HG03571 (cell line): ENCODE measurements around the gene PTPRN2.
"Not testable (repeated sequence)": the region's sequence is repeated elsewhere in the genome, so short reads cannot be mapped to it uniquely, and the experiment has no call there.

Experiments used
- ATAC-seq: cut with Tn5 transposase; IDR thresholded peaks from one replicate; pipeline ENCODE4 v1.9.1; 2021; ENCODE audit not compliant: unreplicated experiment

The PTPRN2 gene

DNA sequence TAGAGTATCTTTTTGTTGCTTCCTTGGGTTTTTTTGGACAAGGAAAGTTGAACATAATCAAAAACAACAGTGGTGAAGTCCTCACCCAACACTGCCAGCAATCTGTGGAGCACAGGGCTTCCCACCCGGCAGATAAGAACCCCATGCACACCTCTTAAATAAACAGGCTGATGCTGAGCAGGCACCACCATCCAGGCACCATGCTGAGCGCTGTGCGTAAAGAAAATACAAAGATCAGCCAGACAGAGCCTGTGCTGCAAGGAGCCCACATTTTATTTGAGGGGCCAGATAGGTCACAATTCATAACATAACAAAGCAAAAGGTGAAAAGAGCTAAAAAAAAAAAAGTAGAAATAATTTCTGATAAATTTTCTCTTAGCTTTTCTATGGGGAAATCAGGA, 231.2 kb downstream of the PTPRN2 start:
- ATAC-seq, result no peak

DNA sequence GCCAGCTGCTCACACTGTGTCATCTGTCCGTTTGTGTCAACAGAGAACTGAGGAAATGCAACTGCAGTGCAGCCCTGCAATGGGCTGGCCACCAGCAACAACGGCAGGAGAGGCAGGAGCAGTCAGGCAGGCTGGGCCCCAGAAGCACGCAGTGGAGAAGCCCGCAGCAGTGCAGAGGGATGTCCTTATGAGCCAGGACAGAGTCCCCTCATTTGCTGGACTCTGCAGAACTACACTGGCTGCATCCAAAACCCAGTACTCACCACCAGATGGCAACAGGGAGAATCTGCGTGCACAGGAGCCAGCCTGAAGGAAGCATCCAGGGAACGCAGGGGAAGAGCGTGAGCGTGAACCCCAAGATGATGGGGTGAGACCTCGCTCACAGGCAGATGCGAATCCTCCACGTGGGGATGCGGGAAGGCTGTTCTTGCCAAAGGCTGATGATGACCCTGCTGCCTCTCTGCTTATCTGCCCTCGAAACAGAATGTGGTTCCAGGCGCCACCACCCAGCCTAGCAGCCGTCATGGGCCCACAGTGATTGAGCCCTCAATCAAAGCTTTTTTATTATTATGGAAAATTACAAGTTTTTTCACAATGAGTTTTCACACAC, 232.1 kb downstream of the PTPRN2 start:
- ATAC-seq, result no peak

DNA sequence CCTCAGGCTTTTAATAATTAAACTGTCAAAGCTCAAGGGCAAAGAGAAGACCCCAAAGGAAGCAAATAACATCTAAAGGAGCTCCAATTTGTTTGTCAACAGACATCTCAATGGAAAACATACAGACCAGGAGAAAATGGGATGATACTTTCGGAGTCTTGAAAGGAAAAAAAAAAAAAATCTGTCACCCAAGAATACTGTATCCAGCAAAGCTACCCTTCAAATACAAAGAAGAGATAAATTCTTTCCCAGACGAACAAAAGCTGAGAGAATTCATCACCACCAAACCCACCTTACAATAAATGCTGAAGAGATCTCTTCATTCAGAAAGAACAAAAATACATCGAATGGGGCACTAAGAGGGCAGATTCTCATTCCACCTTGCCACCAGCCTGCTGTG, 232.8 kb downstream of the PTPRN2 start:
- ATAC-seq, result no peak

DNA sequence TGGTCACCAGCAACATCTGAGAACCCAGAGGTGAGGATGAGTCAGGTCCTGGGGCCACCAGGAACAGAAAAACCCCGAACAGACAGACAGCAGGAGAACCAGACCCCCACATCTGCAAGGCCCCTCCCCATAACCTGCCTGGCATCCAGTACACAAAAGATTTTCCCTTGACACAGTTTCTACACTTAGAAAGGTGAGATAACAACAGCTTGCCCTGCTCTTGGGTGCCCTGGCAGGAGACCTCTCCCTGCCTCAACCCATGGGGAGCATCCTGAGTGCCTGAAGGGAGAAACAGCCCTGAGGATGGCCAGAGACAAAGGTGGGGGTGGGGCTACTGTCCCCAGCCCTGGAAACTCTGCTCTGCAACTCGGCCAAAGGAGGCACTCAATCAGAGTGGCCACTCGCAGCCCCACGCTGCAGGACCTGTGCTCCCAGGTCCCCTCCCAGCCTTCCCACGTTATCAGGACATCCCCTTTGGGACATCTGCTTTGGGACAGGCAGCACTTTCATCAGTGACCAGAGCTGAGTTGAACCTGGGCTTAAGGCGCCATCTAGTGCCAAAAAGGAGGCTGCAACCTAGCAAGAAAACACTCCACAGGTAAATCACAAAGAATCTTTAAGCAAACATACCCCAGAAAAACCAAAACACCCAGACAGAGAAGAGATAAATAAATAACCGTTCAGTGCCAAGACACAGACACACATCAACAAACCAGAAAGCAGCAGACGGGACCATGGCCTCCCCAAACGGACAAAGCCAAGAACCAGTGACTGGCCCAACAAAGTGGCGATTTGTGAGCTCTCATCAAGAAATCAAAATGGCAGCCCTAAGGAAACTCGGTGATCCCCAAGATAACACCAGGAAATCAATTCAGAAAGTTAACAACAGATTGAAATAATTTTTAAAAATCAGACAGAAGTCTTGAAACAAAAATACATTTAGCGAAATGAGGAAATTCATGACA, 233.7 kb downstream of the PTPRN2 start:
- no peak for ATAC-seq

DNA sequence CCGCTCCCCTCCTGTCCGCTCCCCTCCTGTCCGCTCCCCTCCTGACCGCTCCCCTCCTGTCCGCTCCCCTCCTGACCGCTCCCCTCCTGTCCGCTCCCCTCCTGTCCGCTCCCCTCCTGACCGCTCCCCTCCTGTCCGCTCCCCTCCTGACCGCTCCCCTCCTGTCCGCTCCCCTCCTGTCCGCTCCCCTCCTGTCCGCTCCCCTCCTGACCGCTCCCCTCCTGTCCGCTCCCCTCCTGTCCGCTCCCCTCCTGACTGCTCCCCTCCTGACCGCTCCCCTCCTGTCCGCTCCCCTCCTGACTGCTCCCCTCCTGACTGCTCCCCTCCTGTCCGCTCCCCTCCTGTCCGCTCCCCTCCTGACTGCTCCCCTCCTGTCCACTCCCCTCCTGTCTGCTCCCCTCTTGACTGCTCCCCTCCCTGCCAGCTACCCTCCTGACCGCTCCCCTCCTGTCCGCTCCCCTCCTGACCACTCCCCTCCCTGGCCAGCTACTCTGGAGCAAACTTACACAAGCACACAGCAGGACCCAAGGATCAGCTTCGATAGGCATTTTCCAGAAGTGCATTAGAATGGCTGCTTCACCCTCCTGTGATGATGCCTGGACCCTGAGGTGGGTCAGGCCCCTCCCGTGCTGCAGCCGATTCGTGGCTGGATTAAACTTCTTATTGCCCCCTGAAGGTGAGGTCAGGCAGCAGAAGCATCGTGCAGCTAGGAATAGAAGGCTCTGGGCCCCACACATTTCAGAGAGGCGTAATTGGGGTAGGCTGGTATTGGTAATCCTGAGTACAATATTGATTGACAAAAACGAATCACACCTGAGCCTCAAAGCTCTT, 235.5 kb downstream of the PTPRN2 start:
- ATAC-seq, result not testable (repeated sequence)

DNA sequence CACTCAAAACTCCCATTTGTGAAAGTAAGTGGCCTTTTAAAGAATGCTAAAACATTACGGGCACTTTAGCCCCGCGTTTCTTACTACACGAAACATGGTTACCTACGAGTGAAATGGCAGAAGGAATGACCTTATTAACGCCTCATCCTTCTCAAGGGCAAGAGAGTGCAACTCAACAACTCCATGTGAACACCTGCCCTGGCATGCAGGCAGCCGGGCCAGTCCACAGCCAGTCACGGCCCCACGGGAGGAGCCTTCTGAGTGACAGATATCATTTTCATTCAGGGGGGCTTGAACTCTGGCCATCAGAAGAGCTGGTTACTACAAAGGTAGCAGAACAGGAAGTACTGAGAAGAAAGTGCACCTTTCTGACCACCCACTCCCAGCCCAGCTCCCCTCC, 236.1 kb downstream of the PTPRN2 start:
- no peak for ATAC-seq

DNA sequence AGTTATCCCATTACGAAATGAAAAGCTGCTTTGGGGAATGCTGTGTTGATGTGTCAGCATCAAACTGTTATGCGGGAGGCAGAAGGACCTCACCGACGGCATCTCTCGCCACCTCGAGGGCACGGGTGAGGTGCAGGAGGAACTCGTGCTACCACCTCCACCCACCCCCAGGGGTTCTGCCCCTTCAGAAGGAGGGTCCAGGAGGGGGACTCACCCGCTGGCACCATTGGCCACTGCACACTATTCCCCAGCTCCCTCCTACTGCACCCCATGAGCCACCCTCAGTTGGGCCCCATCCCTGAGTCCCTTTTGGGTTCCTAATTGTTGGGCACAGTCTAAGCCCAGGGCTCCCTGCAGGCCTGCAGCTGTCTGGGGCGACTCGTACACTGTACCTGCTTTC, 236.6 kb downstream of the PTPRN2 start:
- ATAC-seq, result no peak

DNA sequence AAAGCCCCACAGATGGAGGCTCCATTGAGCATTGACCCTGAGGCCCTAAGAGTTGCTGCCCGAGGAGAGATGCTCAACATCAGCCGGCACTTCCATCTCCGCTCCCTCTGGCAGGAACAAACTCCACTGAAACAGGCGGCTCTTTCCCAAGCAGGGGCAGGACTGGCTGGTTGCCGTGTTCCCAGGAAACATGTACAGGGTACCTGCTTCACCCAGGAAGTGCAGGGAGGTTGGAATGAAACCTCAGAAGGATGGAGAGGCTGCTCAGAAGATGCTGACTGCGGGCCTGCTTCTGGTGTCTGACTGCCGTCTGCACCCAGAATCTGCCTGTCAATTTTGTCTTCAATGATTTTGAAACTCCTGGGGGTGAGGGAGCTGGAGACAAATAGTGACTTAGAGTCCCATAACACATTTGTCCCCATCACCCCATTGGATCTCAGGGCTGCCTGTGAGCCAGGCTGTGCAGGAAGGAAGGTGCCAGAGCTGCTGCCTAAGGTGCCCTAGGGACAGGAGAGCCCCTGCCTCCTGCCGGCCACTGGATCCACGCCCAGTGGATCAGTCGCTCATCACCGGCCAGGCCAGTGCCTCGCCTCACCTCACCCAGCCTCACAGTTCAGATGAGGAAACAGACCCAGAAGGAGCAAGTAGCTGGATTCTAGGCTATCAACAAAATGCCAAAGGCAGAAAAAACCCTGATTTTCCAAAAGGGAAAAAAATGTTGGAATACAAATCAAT, 237.3 kb downstream of the PTPRN2 start:
- no peak for ATAC-seq

DNA sequence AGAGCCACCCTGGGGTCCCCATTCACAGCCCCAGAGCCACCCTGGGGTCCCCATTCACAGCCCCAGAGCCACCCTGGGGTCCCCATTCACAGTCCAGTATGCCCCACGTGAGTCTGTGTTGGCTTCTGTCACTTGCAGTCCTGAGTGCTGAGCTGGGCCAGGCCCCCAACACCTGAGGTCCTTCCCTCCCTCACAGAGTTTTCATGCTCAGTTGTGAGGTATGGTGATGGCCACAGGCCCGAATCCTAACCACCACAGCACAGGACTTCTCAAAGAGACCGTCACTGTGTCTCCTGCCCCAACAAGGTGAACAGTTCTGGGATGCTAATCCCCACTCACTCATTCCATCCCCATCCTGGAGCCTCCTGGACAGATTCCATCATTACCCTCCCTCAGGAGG, 239.2 kb downstream of the PTPRN2 start:
- no peak for ATAC-seq

DNA sequence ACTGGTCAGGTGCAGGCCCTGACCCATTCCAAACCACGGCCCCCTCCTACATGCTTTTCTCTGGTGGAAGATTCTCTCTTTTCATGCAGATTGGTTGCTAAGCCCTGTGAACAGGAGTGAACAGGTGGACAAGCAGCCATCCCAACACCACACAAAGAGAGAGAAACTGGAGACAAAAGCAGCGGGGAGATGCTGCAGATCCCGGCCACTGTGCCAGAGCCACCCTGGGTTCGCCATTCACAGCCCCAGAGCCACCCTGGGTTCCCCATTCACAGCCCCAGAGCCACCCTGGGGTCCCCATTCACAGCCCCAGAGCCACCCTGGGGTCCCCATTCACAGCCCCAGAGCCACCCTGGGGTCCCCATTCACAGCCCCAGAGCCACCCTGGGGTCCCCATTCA, 239.6 kb downstream of the PTPRN2 start:
- not testable (repeated sequence) for ATAC-seq

DNA sequence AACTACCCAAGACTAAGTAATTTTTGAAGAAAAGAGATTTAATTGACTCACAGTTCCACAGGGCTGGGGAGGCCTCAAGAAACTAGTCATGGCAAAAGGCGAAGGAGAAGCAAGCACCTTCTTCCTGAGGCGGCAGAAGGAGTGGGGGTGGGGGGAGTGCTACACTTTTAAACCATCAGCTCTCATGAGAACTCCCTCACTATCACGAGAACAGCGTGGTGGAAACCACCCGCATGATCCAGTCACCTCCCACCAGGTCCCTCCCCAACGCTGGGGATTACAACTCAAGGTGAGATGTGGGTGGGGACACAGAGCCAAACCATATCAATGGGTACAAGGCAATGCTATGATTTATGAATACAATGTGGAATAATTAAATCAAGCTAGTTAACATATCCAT, 241.9 kb downstream of the PTPRN2 start:
- no peak for ATAC-seq

DNA sequence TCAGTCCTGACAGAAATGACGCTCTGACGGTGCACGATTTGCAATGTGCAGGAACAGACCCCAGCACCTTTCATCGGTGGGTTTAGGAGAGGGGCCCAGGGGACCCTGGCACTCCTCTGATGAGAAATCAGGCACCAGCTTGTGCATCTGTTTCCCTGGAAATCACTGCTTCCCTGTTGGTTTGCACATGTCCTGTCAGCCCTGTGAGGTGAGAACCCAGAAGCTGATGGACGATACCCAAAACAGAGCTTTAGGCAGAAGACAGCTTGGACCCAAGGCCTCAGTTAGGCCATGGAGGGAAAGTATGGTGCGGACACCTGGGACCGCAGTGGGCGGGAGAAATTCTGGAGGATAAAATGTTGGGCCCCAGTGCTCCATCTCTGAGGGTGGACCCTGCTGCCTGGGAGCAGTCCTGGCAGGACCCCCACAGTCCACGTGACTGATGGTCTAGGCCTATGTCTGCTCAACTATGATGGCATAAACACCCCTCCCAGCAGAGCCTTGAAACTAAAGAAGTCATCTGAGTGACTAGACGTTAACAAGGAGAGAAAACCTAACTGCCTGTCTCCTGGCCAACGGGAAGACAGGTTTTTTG, 242.8 kb downstream of the PTPRN2 start:
- no peak for ATAC-seq

DNA sequence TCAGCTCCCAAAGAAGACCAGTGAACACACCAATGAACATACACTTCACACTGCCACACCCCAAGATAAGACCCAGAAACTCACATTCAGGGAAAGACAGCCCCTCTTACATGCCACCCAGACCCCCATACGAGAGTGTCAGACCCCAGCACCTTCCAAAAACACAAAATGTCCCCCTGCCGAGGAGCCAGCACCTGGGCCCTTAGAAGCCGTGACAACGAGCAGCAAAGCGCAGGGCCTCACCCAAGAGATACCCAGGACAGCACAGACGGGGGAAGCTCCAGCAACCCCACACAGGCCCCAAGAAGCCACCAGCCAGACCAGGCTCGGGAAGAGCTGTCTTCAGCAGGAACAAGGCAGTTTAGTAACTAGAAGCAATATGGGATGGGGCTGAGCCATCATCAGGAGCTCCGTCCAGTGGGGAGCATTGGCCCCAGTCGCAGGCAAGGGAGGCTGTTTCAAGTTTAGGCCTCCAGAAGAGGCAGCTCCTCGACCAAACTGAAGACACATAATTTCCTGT, 243.6 kb downstream of the PTPRN2 start:
- no peak for ATAC-seq

DNA sequence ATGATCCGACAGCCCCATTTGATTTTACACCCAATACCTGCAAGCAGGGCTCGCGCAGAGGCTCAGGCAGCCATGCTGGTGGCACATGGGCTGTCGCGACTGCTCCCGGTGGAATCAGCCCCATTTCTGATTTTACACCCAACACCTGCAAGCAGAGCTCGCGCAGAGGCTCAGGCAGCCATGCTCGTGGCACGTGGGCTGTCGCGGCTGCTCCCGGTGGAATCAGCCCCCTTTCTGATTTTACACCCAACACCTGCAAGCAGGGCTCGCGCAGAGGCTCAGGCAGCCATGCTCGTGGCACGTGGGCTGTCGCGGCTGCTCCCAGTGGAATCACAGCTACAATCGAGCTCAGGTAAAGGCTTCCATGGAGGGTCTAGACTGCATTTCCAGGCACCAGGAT, 244.1 kb downstream of the PTPRN2 start:
- no peak for ATAC-seq

DNA sequence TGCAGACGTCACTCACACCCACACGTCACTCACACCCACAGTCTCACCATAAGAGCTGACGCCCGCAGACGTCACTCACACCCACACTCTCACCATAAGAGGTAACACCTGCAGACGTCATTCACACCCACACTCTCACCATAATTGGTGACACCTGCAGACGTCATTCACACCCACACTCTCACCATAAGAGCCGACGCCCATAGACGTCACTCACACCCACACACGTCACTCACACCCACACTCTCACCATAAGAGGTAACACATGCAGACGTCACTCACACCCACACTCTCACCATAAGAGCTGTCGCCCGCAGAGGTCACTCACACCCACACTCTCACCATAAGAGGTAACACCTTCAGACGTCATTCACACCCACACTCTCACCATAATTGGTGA, 246.5 kb downstream of the PTPRN2 start:
- not testable (repeated sequence) for ATAC-seq

DNA sequence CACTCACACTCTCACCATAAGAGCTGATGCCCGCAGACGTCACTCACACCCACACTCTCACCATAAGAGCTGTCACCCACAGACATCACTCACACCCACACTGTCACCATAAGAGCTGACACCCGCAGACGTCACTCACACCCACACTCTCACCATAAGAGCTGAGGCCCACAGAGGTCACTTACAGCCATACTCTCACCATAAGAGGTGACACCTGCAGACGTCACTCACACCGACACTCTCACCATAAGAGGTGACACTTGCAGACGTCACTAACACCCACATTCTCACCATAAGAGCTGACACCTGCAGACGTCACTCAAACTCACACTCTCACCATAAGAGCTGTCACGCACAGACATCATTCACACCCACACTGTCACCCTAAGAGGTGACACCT, 250.7 kb downstream of the PTPRN2 start:
- not testable (repeated sequence) for ATAC-seq

DNA sequence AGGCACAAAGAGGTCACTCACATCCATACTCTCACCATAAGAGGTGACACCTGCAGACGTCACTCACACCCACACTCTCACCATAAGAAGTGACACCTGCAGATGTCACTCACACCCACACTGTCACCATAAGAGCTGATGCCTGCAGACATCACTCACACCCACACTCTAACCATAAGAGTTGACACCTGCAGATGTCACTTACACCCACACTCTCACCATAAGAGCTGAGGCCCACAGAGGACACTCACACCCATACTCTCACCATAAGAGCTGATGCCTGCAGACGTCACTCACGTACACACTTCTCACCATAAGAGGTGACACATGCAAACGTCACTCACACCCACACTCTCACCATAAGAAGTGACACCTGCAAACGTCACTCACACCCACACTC, 255.1 kb downstream of the PTPRN2 start:
- not testable (repeated sequence) for ATAC-seq

DNA sequence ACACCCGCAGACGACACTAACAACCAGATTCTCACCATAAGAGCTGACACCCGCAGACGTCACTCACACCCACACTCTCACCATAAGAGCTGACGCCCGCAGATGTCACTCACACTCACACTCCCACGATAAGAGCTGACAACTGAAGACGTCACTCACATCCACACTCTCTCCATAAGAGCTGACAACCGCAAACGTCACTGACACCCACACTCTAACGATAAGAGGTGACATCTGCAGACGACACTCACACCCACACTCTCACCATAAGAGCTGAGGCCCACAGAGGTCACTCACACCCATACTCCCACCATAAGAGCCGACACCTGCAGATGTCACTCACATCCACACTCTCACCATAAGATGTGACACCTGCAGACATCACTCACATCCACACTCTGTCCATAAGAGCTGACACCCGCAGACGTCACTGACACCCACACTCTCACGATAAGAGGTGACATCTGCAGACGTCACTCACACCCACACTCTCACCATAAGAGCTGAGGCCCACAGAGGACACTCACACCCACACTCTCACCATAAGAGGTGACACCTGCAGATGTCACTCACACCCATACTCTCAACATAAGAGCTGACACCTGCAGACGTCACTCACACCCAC, 255.7 kb downstream of the PTPRN2 start:
- not testable (repeated sequence) for ATAC-seq

DNA sequence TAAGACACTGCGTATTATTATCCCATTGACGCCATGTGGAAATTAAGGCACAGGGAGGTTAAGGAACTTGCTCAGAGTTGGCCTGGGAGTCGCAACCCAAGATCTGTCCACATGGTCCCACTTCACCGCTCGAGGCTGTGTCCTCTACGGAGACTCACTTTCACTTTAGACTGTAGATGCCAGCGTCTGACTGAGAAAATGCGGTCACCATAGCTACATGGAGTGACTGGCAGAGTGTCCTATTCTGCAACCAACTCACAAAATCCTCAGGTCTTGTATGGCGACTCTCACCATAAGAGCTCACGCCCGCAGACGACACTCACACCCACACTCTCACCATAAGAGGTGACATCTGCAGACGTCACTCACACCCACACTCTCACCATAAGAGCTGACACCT, 257.9 kb downstream of the PTPRN2 start:
- ATAC-seq, result no peak
